ENCODE measurements around the gene CDY1.
"Not testable (repeated sequence)": the region's sequence is repeated elsewhere in the genome, so short reads cannot be mapped to it uniquely, and the experiment has no call there.

Gene CDY1

GRCh38 chrY:25621817-25622216 lies at the start of gene CDY1:
Gene CDY1, plus strand, starts transcription at chrY:25622117. Its CDS starts 326 bp downstream, at chrY:25622443.
- DNase-seq (ENCODE audit: low read depth in 3 of 3) = not testable (repeated sequence)

- DNase-seq (ENCODE audit: low read depth in 3 of 3) = not testable (repeated sequence)
Observed at GRCh38 chrY:25593336-25593735, 28.6 kb upstream of the CDY1 start.

GRCh38 chrY:25620209-25620608 lies 1.7 kb upstream of the CDY1 start:
- not testable (repeated sequence) for DNase-seq (ENCODE audit: low read depth in 3 of 3)

GRCh38 chrY:25626524-25626923 lies 4.6 kb downstream of the CDY1 start:
- DNase-seq (ENCODE audit: low read depth in 3 of 3) = not testable (repeated sequence)

GRCh38 chrY:25630383-25631112 lies 8.6 kb downstream of the CDY1 start:
- DNase-seq (ENCODE audit: low read depth in 3 of 3) = not testable (repeated sequence)

- DNase-seq (ENCODE audit: low read depth in 3 of 3) = not testable (repeated sequence)
Observed at GRCh38 chrY:25639852-25640251, 17.9 kb downstream of the CDY1 start.

GRCh38 chrY:25643024-25643915 lies 21.4 kb downstream of the CDY1 start:
- not testable (repeated sequence) for DNase-seq (ENCODE audit: low read depth in 3 of 3)

All from stimulated activated CD4-positive, alpha-beta T cell treated with anti-CD3 and anti-CD28 coated beads, TNF-alpha, amount 100 ng/mL, for 24 hours (primary cell).